Putamen (tissue), 1 donor: ENCODE results near the gene ZNF316.

Source experiments
- DNase-seq: peaks from one replicate; pipeline ENCODE4 v3.0.0-alpha.2; 2016; ENCODE audit warnings: low spot score

The ZNF316 gene

DNA sequence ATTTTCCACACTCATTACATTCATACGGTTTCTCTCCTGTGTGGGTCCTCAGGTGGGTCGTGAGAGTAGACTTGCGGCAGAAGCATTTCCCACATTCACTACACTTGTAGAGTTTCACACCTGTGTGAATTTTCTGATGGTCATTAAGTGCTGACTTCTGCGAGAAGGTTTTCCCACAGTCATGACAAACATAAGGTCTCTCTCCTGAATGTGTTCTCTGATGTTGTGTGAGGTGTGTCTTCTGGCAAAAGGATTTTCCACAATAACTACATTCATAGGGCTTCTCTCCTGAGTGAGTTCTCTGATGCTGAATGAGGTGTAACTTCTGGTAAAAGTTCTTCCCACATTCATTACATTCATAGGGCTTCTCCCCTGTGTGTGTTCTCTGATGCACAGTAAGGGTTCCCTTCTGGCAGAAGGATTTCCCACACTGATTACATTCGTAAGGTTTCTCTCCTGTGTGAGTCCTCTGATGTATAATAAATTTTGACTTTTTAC, 54.5 kb downstream of the ZNF316 start:
- no peak for DNase-seq

DNA sequence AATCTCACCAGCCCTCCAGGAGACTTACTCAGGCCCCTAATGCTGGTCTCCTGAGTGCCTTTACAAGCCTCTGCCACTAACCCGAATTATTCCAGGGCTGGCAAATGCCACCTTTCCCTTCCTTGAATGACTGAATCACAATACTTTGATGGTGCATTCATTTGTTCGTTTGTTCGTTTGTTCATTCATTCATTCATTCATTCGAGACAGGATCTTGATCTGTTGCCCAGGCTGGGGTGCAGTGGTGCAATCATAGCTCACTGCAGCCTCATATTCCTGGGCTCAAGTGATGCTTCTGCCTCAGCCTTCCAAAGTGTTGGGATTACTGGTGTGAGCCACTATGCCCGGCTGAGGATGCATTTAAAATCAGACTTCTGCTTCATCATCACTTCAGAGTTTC, 63.7 kb downstream of the ZNF316 start:
- no peak for DNase-seq

DNA sequence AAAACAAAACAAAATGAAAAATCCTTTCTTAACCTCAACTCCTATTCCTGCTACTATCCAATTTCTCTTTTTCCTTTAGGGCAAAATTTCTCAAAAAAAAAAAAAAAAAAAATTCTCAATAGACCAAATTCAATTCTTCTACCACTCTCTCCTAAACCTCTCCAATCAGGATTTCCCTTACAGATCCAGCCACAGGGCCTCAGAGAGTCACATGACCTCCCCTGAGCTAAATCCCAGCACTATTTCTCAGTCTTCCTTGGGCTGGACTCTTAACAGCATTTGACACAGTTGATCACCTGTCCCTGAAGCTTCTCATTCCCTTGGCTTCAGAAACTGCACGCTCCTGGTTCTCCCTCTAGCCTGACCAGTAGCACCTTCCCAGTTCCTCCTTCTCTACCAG, 64.7 kb downstream of the ZNF316 start:
- no peak for DNase-seq
